H1 (cell line): ENCODE results near the gene ZNF839.

Experiments
- POLR2A ChIP-seq, 2 experiments: IDR thresholded peaks; 1 replicate in 1 of 2; 2 replicates in 1 of 2; pipeline ENCODE4 v1.6.1; 2011; ENCODE audit warnings: low read depth in 2 of 2, low read length in 2 of 2, mild to moderate bottlenecking in 2 of 2; ENCODE audit errors: control extremely low read depth in 1 of 2
- TF ChIP-seq, protein P1 (sequence below), 3 experiments: IDR thresholded peaks; 1 replicate in 2 of 3; 2 replicates in 1 of 3; pipeline versions ENCODE4 v1.5.1 to v1.6.1; 2011; ENCODE audit warnings: low read length in 3 of 3, mild to moderate bottlenecking in 3 of 3, inconsistent platforms in 2 of 3, low read depth in 1 of 3, moderate library complexity in 1 of 3; ENCODE audit not compliant: insufficient read depth in 1 of 3; ENCODE audit errors: control extremely low read depth in 1 of 3

DNA sequence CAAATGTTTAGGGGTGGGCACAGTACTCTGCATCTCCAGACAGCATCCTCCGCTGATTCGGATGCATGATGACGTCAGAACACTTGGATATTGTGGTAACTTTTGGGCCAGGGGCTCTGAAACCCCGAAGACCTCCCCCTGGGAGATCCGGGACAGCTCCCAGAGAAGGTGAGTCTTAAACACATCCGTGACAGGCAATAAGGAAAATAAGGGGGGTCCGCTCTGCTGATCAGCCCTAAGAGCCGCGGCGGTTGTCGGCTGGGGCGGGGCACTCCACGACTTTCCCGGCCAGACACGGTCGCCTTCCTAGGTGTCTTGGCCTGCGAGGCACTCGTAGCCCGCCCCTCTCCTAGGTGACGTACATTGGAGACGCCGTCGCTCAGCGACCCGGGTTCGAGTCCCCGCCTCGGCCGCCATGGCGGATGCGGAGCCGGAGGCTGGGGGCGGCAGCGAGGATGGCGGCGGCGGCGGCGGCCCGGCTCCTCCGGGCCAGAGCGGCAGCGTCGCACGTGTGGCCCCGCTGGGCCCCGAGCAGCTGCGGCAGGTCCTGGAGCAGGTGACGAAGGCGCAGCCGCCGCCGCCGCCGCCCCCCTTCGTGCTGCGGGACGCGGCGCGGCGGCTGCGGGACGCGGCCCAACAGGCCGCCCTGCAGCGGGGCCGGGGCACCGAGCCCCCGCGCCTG, at the start of gene ZNF839:
- TF ChIP-seq, protein P1, sequence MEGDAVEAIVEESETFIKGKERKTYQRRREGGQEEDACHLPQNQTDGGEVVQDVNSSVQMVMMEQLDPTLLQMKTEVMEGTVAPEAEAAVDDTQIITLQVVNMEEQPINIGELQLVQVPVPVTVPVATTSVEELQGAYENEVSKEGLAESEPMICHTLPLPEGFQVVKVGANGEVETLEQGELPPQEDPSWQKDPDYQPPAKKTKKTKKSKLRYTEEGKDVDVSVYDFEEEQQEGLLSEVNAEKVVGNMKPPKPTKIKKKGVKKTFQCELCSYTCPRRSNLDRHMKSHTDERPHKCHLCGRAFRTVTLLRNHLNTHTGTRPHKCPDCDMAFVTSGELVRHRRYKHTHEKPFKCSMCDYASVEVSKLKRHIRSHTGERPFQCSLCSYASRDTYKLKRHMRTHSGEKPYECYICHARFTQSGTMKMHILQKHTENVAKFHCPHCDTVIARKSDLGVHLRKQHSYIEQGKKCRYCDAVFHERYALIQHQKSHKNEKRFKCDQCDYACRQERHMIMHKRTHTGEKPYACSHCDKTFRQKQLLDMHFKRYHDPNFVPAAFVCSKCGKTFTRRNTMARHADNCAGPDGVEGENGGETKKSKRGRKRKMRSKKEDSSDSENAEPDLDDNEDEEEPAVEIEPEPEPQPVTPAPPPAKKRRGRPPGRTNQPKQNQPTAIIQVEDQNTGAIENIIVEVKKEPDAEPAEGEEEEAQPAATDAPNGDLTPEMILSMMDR (IDR thresholded peaks at IDR 0.05; ENCODE audit: control extremely low read depth in 1 of 3, insufficient read depth in 1 of 3, low read depth in 1 of 3, low read length in 3 of 3) = no peak
- no peak for TF ChIP-seq POLR2A (IDR thresholded peaks at IDR 0.05; ENCODE audit: control extremely low read depth in 1 of 2, low read depth in 2 of 2, low read length in 2 of 2)
